ENCODE results near the gene PYDC1.
A peak's percentile ranks its signal among the peaks of the same experiment; 100 is the strongest.
"Not testable (repeated sequence)": the region's sequence is repeated elsewhere in the genome, so short reads cannot be mapped to it uniquely, and the experiment has no call there.

Gene PYDC1

DNA sequence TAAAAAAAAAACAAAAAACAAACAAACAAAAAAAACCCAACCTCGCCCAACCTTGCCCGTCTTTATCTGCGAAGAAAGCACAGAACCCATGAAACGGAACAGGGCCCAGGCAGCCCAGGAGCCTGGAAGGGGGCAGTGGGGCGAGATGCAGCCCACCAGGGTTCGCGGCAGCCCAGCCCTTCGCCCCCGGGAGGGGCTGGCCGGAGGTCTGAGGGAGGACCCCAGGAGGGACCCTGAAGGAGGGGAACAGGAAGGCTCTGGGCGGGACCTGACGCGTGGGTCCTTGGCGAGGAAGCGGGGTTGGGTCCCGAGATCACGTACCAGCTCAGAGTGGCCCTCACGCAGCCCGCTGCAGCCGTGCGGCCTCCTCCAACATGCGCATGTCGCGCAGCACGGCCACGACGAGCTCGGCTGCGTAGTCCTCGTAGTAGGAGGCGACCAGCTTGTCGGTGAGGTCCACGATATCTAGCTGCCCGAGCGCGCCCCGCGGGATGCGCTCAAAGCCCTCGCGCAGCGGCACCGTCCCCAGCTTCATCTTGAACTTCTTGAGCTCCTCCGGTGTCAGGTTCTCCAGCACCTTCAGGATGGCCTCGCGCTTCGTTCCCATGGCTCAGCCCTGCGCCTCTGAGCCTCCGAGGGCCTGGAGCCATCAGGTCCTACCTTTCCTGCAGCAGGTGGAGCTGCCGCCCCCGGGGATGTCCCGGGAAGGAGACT lies at the start of gene PYDC1:
Gene PYDC1 (minus strand): TSS at position 714 of the 714 bp plus-strand sequence. CDS start 107 bp downstream, at position 607.
- DNase-seq (ENCODE audit: low spot score): no peak

DNA sequence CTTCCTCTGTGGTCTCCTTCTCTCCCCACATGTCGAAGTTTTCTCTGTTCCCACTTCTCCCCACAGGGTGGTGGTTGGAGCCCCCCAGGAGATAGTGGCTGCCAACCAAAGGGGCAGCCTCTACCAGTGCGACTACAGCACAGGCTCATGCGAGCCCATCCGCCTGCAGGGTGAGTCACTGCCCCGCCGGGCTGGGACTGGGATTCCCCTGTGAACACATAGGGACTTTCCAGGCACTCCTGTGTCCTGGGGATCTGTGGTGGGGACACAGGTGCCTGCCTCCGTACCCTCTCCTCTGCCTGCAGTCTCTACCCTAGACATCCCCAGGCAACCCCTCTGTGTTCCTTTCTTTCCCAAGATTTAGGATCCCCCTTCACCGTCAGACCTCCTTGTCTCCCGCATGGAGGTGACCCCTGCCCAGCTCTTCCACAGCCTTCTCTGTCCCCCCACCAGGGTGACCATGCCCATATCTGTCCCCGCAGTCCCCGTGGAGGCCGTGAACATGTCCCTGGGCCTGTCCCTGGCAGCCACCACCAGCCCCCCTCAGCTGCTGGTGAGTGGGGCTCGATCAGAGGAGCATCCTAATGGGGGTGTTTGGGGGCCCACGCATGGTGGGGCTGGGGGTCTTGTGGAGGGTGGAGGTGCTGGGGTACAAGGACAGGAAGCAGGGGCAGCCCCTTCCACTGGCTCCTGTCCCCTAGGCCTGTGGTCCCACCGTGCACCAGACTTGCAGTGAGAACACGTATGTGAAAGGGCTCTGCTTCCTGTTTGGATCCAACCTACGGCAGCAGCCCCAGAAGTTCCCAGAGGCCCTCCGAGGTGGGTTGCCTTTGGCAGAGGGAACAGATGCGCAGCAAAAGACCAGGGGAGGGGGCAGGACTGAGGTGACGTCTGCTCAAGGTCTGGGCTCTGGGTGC lies 48.7 kb upstream of the PYDC1 start:
- DNase-seq (ENCODE audit: low spot score): peak; percentile 69

- no peak for DNase-seq (ENCODE audit: low spot score)
These were observed 45.1 kb upstream of the PYDC1 start for GRCh38 chr16:31262084-31262483.

DNA sequence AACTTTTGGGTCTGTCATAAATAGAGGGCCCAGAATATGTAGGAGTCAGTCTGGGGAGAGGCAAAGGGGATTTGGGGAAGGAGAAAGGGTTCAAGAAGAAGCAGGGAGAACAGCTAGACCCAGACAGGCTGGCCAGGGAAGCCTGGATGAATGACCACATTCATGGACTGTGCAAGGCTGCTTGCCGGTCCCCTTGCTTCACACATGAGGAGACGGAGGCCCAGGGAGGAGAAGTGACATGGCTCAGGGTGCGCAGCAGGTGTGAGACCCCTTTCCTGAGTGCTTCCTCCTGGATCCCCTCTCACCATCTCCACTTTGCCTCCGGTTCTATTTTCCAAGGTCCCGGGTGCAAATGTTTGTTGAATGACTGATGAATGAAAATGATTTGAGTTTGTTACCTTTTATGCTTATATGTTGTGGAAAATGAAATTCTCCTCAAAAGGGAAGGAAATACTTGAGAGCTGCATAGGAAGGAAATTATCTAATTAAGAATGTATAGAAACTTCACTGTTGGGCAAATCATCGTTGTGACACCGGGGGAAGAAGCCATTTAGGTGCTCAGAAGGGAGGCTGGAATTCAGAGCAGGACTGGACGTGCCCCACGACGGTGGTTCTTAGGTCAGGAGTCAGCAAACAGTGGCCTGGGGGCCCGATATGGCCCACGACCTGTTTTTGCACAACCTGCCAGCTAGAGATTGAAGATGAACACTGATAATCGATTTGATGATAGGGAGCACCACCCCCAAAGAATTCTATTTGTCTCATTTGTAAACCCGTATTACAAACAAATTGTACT lies 43.4 kb upstream of the PYDC1 start:
- no peak for DNase-seq (ENCODE audit: low spot score)

DNA sequence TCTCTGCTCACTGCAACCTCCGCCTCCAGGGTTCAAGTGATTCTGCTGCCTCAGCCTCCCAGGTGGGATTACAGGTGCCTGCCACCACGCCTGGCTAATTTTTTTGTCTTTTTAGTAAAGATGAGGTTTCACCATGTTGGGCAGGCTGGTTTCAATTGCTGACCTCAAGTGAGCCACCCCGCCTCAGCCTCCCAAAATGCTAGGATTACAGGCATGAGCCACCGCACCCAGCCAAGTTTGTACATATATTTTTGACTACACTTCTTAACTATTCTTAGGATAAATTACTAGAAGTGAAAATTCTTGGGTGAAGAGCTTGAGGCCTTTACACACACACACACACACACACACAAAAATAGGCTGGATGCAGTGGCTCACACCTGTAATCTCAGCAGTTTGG lies 41.4 kb upstream of the PYDC1 start:
- no peak for DNase-seq (ENCODE audit: low spot score)

- no peak for DNase-seq (ENCODE audit: low spot score)
These were observed 39.5 kb upstream of the PYDC1 start for GRCh38 chr16:31256466-31256865.

- peak; percentile 31 for DNase-seq (ENCODE audit: low spot score)
These were observed 36.7 kb upstream of the PYDC1 start for GRCh38 chr16:31253642-31254045.

GRCh38 chr16:31251435-31251834 lies 34.5 kb upstream of the PYDC1 start:
- no peak for DNase-seq (ENCODE audit: low spot score)

DNA sequence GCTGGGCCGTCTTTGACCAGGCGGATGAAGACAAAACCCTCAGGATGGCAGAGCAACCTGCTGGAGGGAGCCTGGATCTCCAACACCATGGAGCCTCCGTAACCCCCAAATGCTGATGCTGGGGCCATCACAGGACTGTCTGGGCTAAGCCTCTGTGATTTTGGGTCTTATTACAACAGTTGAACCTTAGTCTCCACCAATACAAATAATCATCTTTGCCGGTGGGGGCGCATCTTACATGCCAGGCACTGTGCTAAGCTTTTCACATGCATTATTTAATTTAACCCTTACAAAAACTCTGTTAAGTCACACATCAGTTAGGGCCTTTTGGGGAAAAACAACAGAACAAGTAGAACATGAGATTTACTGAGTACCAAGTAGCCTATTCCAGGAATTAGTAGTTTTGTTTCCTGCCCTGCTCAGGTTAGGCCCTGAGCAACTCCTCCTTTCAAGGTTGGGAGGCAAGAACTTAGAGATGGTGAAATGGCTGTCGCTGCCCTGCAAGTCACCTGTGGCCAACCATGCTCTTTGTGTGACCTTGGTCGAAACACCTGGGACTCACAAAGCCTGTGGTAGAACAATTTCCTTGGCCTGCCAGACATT lies 33.9 kb upstream of the PYDC1 start:
- no peak for DNase-seq (ENCODE audit: low spot score)

DNA sequence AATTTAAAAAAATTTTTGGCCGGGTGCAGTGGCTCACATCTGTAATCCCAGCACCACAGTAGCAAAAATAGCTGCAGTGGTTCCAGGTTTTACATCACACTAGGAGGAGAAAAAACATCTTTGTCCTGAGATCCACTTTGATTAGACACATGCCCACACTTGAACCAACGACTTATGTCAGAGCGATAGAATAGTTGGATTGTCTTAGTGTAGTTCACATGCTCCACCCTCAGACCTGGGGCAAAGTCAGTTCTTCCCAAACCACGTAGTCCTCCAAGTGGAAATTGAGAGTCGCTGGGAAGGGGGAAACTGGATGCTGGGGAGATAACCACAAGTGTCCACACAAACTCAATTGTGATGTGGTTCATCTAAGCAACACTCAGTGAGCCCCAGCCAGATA lies 31.4 kb upstream of the PYDC1 start:
- DNase-seq (ENCODE audit: low spot score): no peak

DNA sequence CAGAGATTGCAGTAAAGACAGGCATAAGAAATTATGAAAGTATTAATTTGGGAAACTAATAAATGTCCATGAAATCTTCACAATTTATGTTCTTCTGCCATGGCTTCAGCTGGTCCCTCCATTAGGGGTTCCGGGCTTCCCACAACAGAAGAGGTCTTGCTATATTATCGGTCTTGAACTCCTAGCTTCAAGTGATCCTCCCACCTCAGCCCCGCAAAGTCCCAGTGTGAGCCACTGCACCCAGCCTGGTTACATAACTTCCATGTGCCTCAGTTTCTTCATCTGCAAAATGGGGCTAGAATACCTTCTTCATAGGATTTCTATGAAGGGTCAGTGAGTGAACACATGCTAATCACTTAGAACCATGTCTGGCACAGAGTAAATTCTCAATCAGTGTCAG lies 29.4 kb upstream of the PYDC1 start:
- no peak for DNase-seq (ENCODE audit: low spot score)

GRCh38 chr16:31245598-31245997 lies 28.7 kb upstream of the PYDC1 start:
- DNase-seq (ENCODE audit: low spot score): not testable (repeated sequence)

DNA sequence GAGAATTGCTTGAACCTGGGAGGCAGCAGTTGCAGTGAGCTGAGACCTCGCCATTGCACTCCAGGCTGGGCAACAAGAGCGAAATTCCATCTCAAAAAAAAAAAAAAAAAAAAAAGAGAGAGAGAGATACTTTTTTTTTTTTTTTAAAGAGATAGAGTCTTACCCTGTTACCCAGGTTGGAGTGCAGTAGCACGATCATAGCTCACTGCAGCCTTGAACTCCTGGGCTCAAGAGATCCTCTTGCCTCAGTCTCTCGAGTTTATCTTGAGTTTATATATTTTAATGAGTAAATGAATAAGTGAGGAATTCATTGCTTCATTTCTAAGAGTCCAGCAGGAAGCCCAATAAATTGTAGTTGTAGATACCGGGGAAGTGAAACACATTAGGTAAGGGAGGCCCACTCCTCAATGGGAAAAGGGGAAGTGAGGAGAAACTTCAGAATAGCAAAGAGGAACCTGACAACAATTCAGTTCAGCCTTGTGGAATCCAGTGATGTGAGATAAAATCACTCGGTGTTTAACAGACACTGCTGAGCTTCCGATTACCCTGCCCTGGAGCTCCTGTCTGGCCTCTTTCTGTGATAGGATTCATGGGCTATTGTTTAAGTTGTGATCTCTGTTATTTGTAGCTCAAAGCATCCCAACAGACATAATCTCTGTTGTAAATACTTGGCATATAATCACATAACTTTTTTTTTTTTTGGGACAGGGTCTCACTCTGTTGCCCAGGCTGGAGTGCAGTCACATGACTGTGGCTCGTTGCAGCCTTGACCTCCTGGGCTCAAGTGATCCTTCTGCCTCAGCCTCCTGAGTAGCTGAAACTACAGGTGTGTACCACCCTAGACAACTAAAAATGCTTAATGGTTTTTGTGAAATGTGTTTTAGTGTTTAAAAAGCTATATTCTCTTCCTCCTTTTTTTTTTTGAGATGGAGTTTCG lies 27.1 kb upstream of the PYDC1 start:
- DNase-seq (ENCODE audit: low spot score): peak; percentile 5

DNA sequence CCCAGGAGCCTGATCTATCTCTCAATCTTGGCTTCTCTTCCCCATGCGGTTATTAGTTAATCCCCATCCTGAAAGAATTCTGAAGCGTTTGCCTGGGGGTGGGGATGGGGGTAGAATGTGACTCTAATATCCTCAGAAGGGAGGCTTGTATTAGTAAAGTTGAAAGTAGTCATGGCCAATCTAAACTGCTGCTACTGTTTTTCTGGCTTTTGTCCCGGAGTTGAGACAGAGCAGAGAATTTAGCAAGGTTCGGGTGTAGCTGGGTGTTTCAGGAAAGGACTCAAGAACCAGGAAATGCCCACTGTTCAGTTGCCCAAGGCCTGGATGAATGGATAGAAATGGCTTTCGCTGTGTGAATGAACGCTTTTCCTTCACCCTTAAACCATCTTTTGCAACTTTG lies 25.3 kb upstream of the PYDC1 start:
- DNase-seq (ENCODE audit: low spot score): no peak

DNA sequence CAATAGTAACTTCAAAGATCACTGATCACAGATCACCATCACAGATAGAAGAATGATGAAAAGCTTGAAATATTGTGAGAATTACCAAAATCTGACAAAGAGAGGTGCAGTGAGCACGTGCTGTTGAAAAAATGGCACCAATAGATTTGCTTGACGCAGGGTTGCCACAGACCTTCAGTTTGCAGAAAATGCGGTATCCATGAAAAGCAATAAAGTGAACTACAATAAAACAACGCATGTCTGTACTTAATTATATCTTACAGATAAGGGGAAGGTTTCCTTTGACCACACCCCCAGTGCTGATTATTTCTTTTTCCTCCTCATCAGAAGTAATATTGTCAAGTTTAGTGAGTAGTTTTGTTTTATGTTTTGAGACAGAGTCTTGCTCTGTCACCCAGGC lies 21.1 kb upstream of the PYDC1 start:
- DNase-seq (ENCODE audit: low spot score): no peak

DNA sequence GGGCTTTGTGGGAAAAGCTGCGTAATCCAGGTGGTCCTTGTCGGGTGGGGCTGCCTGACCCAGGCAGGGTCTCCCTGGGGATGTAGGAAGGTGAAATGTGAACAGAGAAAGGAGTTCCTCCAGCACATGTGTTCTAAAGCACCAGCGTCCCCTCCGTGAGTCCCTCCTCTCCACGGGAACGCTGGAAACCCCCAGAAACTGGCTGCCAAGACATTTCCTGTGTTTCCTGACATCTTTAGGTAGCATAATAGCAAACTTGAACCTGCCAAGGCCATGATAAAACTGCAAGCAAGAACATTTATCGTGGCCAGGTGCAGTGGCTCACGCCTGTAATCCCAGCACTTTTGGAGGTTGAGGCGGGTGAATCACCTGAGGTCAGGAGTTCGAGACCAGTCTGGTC lies 12.6 kb upstream of the PYDC1 start:
- no peak for DNase-seq (ENCODE audit: low spot score)

DNA sequence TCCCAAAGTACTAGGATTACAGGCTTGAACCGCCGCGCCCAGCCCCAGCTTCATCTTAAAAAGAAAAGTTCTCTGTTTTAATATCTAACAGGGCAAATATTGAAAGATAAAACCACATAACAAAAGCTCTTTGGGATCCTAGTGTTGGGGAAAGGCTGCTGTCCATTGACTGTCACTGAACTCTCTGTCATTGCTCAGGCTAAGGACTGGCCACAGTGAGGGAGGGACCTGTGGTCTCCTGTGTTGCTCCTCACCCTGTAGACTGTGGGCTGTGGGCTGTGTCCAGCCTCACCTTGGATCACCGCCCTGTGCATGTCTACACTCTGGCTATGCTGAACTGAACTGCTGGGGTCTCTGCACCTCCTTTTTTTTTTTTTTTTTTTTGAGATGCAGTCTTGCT lies 11.3 kb upstream of the PYDC1 start:
- DNase-seq (ENCODE audit: low spot score): no peak

DNA sequence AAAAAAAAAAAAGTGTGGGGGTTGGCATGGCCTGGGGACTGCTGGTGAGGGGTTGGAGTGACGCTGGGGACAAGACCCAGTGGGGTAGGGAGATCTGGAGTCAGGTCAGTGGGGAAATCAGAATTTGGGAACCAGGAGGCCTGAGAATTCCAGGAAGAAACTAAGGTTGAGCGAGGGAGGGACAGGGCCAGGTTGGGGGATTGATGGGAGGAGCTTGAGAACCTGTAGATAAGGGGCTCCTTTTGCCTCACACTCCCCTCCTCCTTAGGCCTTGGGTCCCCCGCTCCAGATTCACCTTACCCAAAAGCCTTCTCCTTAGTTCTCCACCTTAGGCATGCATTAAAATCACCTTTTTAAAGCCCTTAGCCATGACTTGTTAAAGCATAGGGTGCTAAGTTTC lies 8.3 kb upstream of the PYDC1 start:
- DNase-seq (ENCODE audit: low spot score): no peak

GRCh38 chr16:31224092-31224955 lies 7.4 kb upstream of the PYDC1 start:
- no peak for DNase-seq (ENCODE audit: low spot score)

- no peak for DNase-seq (ENCODE audit: low spot score)
These were observed 6.1 kb upstream of the PYDC1 start for GRCh38 chr16:31223044-31223443.

Measured in CD4-positive, alpha-beta T cell treated with Interleukin-15 for 4 hours (primary cell).